Ectodermal cell (in vitro differentiated cells): Measurements from ENCODE around the gene ANKIB1.

Experiments used
- H3K27ac ChIP-seq: 2 replicates; pipeline ENCODE4 v1.7.0; 2013; ENCODE audit warnings: mild to moderate bottlenecking, low read depth, low read length; ENCODE audit not compliant: insufficient read depth, poor library complexity, severe bottlenecking
- H3K27me3 ChIP-seq: 2 replicates; pipeline ENCODE4 v1.7.0; 2013; ENCODE audit warnings: mild to moderate bottlenecking, low read length; ENCODE audit not compliant: insufficient read depth, control insufficient read depth, poor library complexity, severe bottlenecking
- H3K36me3 ChIP-seq: one replicate; pipeline ENCODE4 v1.7.0; 2013; ENCODE audit warnings: low read length; ENCODE audit not compliant: control insufficient read depth, insufficient read depth
- H3K4me1 ChIP-seq: one replicate; pipeline ENCODE4 v1.7.0; 2013; ENCODE audit warnings: low read length; ENCODE audit not compliant: control insufficient read depth, insufficient read depth
- H3K4me3 ChIP-seq: 2 replicates; pipeline ENCODE4 v1.7.0; 2013; ENCODE audit warnings: low read depth, low read length, control low read depth; ENCODE audit not compliant: insufficient read depth
- H3K9me3 ChIP-seq: 2 replicates; pipeline ENCODE4 v1.7.0; 2013; ENCODE audit warnings: mild to moderate bottlenecking, low read length, moderate library complexity; ENCODE audit not compliant: control insufficient read depth
- WGBS, 2 experiments: methylation state at CpG; one replicate each; pipeline ENCODE4 v1.1.7; 2013; ENCODE audit warnings: missing lambda C conversion rate in 2 of 2; 5-methylcytosine and 5-hydroxymethylcytosine counted together

Gene ANKIB1

DNA sequence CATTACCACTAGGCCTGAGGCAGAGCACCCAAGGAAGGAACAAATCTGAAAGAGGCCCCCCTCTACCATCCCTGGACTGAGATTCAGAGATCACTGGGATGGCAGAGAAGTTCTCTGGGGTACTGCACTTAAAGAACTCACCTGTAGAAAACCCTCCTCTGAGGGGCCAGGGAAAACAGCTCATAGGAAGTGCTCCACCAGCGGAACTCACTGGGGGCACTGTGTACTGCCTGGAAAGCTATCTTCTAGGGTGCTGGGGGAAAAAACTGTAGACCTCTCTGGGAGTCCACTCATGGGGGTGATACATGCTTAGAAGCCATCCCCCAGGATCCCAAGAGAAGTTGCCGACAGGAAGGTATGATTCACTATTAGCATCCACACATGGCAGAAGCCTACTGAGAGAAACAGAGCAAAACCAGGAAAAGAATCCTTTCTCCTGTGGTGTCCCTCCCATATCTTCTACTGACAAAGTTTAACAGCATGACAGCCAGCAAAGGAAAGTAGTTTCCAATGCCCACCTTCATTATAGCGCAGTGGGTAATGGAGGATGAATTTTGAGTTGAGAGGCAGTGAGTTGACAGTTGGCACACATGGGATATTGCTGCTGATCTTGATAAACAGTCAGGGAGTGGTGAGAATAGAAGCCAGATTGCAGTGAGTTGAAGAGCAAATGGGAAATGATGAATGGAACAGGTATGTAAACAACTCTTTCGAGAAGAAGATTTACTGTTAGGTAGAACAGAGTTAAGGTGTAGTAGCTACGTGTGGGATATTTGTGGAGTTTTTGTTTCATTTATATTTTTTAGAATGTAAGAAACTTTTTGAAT, 20.9 kb downstream of the ANKIB1 start:
- H3K27ac ChIP-seq: no peak overlapping the region
- no peaks in the 10 kb centered on the region for H3K27me3 ChIP-seq
- no peaks in the 10 kb centered on the region for H3K36me3 ChIP-seq
- H3K4me3 ChIP-seq: no peak overlapping the region
- WGBS, 2 experiments: 92 to 94% methylated on average over 4 to 5 of the region's 5 CpGs
- H3K4me1 ChIP-seq: no peaks in the 10 kb centered on the region
- H3K9me3 ChIP-seq: no peaks in the 10 kb centered on the region

DNA sequence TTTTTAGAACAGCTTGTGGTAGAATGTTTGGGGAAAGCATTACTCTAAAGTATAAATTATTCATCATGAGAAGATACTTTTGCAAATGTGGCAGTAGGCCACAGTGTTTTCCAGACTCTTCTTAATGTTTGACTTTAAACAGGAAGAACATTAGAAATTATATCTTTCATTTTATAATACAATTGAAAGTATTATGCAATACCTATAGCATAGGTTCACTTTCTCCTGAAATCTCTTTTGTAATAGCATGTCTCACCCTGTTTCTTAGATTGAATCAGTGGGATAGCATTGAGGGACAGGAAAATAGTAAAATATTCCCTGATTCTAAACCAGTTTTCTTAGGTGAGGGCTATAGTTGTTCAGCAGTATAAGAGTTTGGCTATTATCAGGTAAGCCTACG, 23.1 kb downstream of the ANKIB1 start:
- Histone ChIP-seq H3K9me3 (no peaks in the 10 kb centered on the region), H3K4me1 (no peaks in the 10 kb centered on the region), H3K36me3 (no peaks in the 10 kb centered on the region), H3K4me3 (no peak overlapping the region), H3K27me3 (no peaks in the 10 kb centered on the region), H3K27ac (no peak overlapping the region)
- no CpG with 5 or more reads among the region's 1 CpG for WGBS, 2 experiments

GRCh38 chr7:92275327-92275726, 29.6 kb downstream of the ANKIB1 start:
- Histone ChIP-seq H3K36me3 (no peaks in the 10 kb centered on the region), H3K4me1 (peaks cover 2% of the 10 kb centered on the region), H3K27ac (no peak overlapping the region), H3K9me3 (no peaks in the 10 kb centered on the region), H3K27me3 (no peaks in the 10 kb centered on the region), H3K4me3 (no peak overlapping the region)
- 90 to 97% methylated on average over 4 of the region's 4 CpGs for WGBS, 2 experiments

DNA sequence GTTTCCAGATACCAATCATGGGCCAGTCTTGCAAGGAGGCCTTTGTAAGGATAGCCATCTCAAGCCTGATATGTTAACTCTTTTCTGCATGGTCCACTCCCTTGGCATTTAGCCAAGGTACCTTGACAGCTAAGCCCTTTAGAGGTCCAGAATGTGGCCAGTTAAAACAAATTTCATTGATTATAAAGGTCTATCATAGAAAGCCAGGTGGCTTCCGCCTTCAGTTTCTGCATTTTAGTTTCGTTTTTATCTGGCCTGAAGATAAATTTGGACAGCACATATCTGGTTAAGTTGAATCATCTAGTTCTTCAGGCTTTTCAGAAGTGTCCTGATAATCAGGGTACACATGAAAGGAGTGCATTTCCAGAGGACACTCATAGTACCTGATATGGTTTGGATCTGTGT, 30.7 kb downstream of the ANKIB1 start:
- Histone ChIP-seq H3K4me1 (peaks cover 2% of the 10 kb centered on the region), H3K9me3 (no peaks in the 10 kb centered on the region), H3K27ac (no peak overlapping the region), H3K36me3 (no peaks in the 10 kb centered on the region), H3K4me3 (no peak overlapping the region), H3K27me3 (no peaks in the 10 kb centered on the region)
- WGBS, 2 experiments: 91 to 93% methylated on average over 2 of the region's 2 CpGs

GRCh38 chr7:92279396-92280031, 33.7 kb downstream of the ANKIB1 start:
- Histone ChIP-seq H3K9me3 (no peaks in the 10 kb centered on the region), H3K4me3 (no peak overlapping the region), H3K27ac (no peak overlapping the region), H3K36me3 (no peaks in the 10 kb centered on the region), H3K27me3 (no peaks in the 10 kb centered on the region), H3K4me1 (peaks cover 2% of the 10 kb centered on the region)
- 89 to 100% methylated on average over 1 to 2 of the region's 2 CpGs for WGBS, 2 experiments

DNA sequence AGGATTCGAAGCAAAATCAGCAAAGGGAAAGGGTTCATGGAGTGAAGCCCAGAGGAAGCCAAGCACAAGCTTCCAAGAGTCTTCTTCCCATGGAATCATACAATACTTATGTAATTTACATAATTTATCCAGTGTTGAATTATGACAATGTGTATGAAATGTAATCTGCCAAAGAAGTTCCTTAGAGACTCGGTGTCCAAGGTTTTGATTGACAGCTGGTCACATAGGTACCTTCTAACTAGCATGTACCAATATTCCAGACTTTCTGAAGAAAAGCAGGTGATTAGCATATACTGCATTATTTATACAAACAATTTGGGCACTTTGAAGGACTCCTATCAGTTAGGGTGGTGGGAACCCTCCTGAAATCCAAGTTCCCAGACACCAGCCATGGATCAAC, 35.3 kb downstream of the ANKIB1 start:
- no peak overlapping the region for H3K4me3 ChIP-seq
- 100% methylated on average over 2 of the region's 2 CpGs for WGBS, 2 experiments
- no peak overlapping the region for H3K27ac ChIP-seq
- no peaks in the 10 kb centered on the region for H3K9me3 ChIP-seq
- H3K4me1 ChIP-seq: peaks cover 2% of the 10 kb centered on the region
- H3K27me3 ChIP-seq: no peaks in the 10 kb centered on the region
- no peaks in the 10 kb centered on the region for H3K36me3 ChIP-seq

DNA sequence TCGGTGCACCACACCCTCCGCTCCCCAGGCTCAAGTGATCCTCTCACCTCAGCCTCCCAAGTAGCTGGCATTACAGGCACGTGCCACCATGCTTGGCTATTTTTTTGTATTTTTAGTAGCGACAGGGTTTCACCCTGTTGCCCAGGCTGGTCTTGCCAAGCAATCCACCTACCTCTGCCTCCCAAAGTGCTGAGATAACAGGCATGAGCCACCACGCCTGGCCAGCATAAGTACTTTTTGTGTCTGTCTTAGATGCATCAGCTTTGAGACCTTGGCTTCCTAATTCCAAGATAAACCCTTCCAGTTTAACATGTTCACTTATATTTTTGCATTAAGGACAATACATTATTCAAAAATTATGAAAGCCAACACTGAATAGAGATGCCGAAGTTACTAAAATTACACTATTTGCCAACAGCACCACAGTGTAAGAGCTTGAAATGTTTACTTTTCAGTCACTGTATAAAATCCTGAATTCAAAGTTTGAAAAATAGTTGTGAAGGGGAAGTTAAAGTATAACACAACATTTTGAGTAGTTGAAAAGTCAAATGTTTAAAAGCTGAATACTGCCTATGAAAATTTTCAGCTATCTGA, 36.5 kb downstream of the ANKIB1 start:
- Histone ChIP-seq H3K36me3 (no peaks in the 10 kb centered on the region), H3K9me3 (no peaks in the 10 kb centered on the region), H3K4me1 (peaks cover 2% of the 10 kb centered on the region), H3K4me3 (no peak overlapping the region), H3K27me3 (no peaks in the 10 kb centered on the region), H3K27ac (no peak overlapping the region)
- 88 to 95% methylated on average over 6 of the region's 6 CpGs for WGBS, 2 experiments

- H3K4me3 ChIP-seq: no peak overlapping the region
- no peaks in the 10 kb centered on the region for H3K27me3 ChIP-seq
- H3K4me1 ChIP-seq: peaks cover 2% of the 10 kb centered on the region
- WGBS, 2 experiments: 90 to 100% methylated on average over 1 of the region's 1 CpG
- H3K27ac ChIP-seq: no peak overlapping the region
- no peaks in the 10 kb centered on the region for H3K9me3 ChIP-seq
- no peaks in the 10 kb centered on the region for H3K36me3 ChIP-seq
Observed at GRCh38 chr7:92282930-92283329, 37.2 kb downstream of the ANKIB1 start.

DNA sequence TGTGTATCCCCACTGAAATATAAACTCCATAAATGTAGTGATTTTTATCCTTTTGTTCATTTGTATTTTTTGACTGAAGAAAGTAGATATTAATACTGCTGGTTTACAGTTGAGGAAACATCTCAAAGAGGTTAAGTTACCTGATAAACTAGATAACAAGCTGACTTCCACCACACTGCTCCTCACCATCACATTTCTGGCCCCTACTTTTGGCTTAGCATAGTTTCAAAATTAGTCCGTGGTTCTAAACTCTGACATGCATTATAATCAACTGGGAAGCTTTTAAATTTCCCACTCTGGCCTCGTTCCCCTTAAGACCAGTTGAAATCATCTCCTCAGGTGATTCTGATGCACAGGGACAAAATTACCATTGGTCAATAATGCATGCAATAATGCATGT, 43.5 kb downstream of the ANKIB1 start:
- no peak overlapping the region for H3K4me3 ChIP-seq
- H3K27me3 ChIP-seq: no peaks in the 10 kb centered on the region
- H3K36me3 ChIP-seq: no peaks in the 10 kb centered on the region
- 90 to 96% methylated on average over 2 of the region's 2 CpGs for WGBS, 2 experiments
- H3K4me1 ChIP-seq: no peaks in the 10 kb centered on the region
- no peak overlapping the region for H3K27ac ChIP-seq
- no peaks in the 10 kb centered on the region for H3K9me3 ChIP-seq

DNA sequence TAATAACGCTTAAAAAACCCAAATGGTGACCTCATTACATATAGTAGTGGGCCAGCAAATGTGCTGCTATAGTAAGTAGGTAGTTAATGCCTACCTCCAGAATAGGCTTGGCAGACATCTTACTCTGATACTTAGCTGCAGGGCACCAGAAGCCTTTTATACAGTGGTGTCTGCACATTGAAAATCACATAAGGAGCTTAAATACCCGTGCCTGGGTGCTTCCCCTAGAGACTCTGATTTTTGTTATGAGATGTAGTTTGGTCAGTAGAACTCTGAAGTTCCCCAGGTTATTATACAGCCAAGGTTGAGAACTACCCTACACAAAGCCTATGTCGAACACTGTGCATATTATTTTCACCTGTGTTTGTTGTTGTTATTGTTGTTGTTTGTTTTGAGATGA, 47.2 kb downstream of the ANKIB1 start:
- Histone ChIP-seq H3K9me3 (no peaks in the 10 kb centered on the region), H3K4me1 (no peaks in the 10 kb centered on the region)
- 85 to 93% methylated on average over 2 to 3 of the region's 3 CpGs for WGBS, 2 experiments

More for the DNA sequence above, 47.2 kb downstream of the ANKIB1 start:
- no peak overlapping the region for H3K4me3 ChIP-seq
- H3K27me3 ChIP-seq: no peaks in the 10 kb centered on the region
- no peak overlapping the region for H3K27ac ChIP-seq
- no peaks in the 10 kb centered on the region for H3K36me3 ChIP-seq
